NCI-H345 treated with DMSO at 0.1 percent for 48 hours (cell line): Measurements from ENCODE around the gene TRIM41.
"Not testable (repeated sequence)": the region's sequence is repeated elsewhere in the genome, so short reads cannot be mapped to it uniquely, and the experiment has no call there.

Experiments used
- DNase-seq: peaks from one replicate; lab custom pipeline; 2025; ENCODE audit not compliant: unreplicated experiment; lab: John Stamatoyannopoulos, UW

The TRIM41 gene

GRCh38 chr5:181223058-181223728 is at the start of gene TRIM41:
Gene TRIM41 (plus strand): TSS chr5:181223281. CDS start chr5:181224000, 719 bp downstream.
- no peak for DNase-seq

GRCh38 chr5:181173420-181174342 is 49.4 kb upstream of the TRIM41 start:
- no peak for DNase-seq

GRCh38 chr5:181176254-181176952 is 46.7 kb upstream of the TRIM41 start:
- no peak for DNase-seq

- not testable (repeated sequence) for DNase-seq
Observed at GRCh38 chr5:181177559-181177958, 45.5 kb upstream of the TRIM41 start.

GRCh38 chr5:181181650-181182565 is 41.2 kb upstream of the TRIM41 start:
- no peak for DNase-seq

- DNase-seq: no peak
Observed at GRCh38 chr5:181182651-181183050, 40.4 kb upstream of the TRIM41 start.

GRCh38 chr5:181184845-181185216 is 38.2 kb upstream of the TRIM41 start:
- DNase-seq: no peak

GRCh38 chr5:181185560-181185959 is 37.5 kb upstream of the TRIM41 start:
- no peak for DNase-seq

GRCh38 chr5:181186022-181186421 is 37.1 kb upstream of the TRIM41 start:
- DNase-seq: no peak

GRCh38 chr5:181186986-181187499 is 36.0 kb upstream of the TRIM41 start:
- no peak for DNase-seq

- no peak for DNase-seq
Observed at GRCh38 chr5:181187500-181188213, 35.4 kb upstream of the TRIM41 start.

GRCh38 chr5:181188700-181189362 is 34.2 kb upstream of the TRIM41 start:
- DNase-seq: no peak

- no peak for DNase-seq
Observed at GRCh38 chr5:181189363-181189961, 33.6 kb upstream of the TRIM41 start.

- DNase-seq: no peak
Observed at GRCh38 chr5:181189962-181190710, 32.9 kb upstream of the TRIM41 start.

GRCh38 chr5:181190711-181191525 is 32.2 kb upstream of the TRIM41 start:
- no peak for DNase-seq

- DNase-seq: no peak
Observed at GRCh38 chr5:181191526-181192336, 31.4 kb upstream of the TRIM41 start.
